GM21737 (cell line): ENCODE results near the gene MEIG1.
"Not testable (repeated sequence)": the region's sequence is repeated elsewhere in the genome, so short reads cannot be mapped to it uniquely, and the experiment has no call there.

ENCODE experiments used
- ATAC-seq: cut with Tn5 transposase; IDR thresholded peaks from one replicate; pipeline ENCODE4 v1.9.1; 2021; ENCODE audit warnings: mild to moderate bottlenecking, moderate library complexity; ENCODE audit not compliant: unreplicated experiment

The MEIG1 gene

DNA sequence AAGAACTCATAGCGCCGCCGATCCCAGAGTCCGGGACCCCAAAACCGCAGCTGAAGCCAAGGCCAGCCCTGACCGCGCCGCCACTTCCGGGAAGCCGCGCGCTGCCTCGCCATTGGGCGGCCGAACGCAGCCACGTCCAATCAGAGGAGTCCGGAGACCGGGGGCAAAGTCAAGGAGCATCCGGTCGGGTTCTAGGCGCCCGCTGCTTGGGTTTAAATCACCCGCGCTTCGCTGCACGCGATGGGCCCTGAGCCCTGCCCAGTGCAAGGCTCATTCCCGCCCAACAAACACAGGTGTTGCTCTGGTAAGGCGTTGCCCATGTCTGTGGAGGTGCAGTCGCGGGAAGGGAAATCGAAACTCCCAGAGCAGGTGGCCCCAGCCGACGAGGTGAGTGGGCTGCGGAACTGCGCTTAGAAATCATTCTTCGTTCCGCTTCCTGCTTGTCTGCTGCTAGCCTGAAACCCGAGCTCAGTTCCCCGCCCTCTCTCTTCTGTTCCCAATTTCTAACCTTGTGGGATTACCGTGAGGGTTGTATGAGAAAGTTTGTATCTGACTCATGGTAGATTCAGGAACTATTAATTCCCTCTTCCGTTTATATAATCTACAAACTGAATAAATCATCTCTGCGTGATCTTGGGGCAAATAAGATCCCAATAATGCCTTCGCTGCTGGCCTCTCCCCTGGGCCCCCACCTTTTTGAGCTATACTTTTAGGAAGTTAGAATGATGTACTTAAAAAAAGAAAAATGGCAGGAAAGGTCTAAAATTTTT is 5.0 kb upstream of the MEIG1 start, which contains the start of gene DCLRE1C:
Gene DCLRE1C (minus strand): TSS at position 96 of the 770 bp plus-strand sequence. CDS start 86 bp downstream, at position 10.
- peak; percentile 72 for ATAC-seq

DNA sequence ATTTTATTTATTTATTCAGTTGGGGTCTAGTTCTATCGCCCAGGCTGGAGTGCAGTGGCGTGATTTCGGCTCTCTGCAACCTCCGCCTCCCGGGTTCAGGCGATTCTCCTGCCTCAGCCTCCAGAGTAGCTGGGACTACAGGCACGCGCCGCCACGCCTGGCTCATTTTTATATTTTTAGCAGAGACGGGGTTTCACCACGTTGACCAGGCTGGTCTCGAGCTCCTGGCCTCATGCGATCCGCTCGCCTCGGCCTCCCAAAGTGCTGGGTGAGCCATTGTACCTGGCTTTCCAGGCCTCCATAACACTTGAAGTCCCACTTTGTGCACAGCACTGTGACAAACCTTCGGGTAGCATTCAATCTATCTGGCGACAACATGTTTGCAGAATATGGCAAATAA is 4.3 kb upstream of the MEIG1 start:
- no peak for ATAC-seq

DNA sequence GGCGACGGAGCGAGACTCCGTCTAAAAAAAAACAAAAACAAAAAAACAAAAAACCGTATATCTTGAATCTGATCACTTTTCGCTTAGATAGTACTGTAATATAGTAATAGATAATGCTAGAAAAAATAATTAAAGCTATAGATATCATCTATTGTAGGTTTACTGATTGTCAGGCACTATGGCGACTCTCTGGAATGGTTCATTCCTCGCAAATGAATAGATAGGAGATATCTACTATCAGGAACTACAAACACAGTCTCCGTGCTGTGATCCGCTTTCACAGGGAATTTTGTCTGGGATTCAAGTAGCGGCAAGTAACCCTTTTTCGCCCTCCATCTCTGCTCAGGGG is 342 bp upstream of the MEIG1 start:
- no peak for ATAC-seq

DNA sequence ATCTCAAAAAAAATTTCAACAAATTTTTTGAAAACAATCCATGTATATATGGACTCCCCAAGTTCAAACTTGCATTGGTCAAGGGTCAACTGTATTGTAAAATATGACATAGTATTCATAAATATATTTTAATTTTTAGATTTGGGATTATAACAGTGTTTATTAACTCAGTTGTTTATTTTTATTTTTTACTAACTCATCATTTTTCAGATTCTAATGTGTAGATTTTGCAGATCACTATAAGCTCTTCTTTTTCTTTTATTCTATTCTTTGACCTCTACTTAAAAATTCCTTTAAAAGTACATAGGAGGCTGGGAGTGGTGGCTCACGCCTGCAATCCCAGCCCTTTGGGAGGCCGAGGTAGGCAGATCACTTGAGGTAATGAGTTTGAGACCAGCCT is 8.7 kb downstream of the MEIG1 start:
- ATAC-seq: no peak

DNA sequence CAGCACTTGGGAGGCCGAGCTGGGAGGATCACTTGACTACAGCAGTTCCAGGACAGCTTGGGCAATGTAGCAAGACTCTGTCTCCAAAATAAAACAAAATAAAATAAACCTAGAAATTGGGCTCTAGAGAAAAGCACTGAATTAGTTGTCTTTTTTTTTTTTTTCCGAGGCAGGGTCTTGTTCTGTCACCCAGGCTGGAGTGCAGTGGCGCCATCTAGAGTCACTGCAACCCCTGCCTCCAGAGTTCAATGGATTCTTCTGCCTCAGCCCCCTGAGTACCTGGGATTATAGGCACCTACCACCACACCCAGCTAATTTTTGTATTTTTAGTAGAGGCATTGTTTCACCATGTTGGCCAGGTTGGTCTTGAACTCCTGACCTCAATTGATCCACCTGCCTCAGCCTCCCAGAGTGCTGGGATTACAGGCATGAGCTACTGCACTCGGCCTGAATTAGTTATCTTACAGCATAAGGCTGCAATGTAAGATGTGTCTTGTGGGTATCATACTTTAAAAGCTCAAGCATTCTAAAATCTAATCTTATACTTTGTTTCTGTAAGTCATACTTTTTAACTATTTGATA is 12.8 kb downstream of the MEIG1 start:
- no peak for ATAC-seq

DNA sequence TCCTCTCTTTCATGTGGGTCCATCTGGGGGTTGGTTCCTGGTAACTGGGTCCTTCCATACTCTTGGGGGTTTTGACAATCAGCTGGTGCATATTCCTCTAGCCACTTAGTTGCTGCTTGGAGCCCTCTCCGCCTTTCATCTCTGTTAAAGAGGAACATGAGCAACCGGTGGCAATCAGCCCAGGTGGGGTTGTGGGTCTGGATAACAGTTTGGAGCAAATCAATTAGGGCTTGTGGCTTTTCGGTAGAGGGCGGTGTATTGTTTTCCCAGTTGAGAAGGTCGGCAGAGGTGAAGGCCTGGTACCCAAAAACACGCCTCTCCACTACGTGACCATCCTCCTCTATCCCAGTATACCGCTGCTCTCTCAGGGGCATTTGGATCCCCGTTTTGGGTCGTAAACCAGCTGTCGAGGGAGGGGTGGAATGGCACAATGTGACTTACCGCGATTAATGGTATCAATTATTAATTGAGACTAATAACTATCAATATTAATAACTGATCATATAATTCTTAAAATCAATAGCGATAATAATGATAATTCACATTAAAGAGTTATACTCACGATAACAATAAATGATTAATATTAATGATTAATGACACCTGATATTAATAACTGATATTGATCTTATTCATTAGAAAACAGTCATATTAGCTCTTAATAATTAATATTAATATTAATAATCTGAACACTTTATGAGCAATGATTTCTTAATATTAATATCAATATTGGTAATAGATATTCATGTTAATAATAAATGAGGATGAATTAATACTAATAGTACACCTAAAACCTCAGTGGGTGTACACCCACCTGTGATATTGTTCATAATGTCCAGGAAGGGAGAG is 15.2 kb downstream of the MEIG1 start:
- ATAC-seq: not testable (repeated sequence)

DNA sequence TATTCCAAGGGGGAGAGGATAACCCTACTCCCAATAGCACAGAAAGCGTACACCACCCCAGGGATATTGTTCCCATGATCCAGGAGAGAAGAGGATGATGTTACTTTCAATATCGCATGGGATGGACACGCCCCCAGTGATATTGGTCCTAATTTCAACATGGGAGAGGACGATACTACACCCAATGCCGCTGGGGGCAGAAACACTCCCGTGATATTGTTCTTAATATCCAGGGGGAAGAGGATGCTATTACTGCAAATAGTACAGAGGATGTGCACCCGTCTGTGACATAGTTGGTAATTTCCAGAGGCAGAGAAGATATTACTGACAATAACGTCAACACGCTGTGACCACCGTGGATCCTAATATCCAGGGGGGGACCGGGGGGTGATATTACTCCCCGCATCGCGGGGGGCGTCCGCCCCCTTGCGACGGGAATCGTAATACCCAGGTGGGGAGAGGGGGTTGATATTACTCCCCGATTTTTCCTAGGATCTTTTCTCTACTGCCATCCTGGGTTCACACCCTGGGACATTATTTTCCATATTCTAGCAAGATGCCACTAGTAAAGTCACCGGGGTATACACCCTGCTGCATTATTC is 16.6 kb downstream of the MEIG1 start:
- ATAC-seq: no peak

DNA sequence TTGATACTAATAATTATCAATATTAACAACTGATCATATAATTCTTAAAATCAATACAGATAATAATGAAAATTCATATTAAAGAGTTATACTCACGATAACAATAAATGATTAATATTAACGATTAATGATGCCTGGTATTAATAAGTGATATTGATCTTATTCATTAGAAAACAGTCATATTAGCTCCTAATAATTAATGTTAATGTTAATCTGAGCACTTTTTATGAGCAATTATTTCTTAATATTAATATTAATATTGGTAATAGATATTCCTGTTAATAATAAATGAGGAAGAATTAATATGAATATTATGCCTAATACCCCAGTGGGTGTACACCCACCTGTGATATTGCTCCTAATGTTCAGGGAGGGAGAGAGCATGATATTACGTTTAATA is 23.6 kb downstream of the MEIG1 start:
- ATAC-seq: no peak

DNA sequence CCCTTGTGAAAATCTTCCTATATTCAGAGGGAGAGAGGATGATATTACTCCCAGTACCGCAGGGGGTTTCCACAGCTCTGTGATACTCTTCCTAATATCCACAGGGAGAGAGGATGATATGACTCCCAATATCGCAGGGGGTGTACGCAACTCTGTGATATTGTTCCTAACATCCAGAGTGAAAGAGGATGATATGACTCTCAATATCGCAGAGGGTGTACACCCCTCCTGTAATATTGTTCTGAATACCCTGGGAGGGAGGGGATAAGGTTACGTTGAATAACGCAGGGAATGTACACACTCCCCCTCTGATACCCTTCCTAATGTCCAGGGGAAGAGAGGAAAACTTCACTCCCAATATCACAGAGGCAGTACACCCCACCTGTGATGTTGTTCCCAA is 30.4 kb downstream of the MEIG1 start:
- not testable (repeated sequence) for ATAC-seq

DNA sequence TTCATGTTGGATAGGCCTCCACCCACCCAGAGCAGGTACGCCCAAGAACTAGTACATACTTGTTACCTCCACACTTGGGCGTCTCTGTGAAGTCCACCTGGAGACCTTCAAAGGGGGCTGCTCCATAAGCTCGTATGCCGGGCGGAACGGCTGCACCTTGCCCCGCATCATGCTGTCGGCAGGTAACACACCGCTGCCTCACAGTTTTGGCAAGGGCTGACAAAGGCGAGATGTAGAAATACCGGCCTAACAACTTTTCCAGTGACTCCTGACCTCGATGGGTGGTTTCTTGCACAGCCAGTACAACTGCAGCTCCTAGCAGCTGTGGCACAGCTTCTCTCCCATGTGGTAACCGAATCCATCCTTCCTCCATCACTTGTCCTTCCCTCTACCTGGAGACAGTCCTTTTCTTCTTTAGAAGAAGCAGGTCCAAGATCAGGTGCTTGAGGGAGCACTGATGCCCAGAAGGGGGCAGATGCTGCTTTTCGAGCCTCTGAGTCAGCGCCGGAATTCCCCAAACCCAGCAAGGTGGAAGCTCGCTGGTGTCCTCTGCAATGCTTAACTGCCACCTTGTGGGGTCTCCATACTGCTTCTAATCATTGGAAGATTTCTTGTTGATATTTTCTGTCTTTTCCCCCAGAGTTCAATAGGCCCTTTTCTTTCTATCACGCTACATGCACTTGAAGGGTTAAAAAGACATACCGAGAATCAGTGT is 32.0 kb downstream of the MEIG1 start:
- ATAC-seq: not testable (repeated sequence)

DNA sequence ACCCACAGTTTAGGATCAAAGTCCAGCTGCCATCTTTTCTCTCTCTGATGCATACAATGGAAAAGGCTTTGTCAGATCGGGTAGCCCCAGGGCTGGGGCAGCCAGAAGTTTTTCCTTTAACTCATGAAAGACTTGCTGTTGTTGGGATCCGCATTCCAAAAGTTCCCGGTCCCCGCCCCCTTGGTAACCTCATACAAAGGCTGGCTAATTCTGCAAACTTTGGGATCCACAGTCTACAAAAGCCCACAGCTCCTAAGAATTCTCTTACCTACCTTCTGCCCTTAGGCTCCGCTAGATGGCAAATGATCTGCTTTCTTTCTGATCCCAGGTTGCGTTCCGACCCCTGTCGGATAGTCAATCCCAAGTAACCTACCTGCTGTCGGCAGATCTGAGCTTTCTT is 33.1 kb downstream of the MEIG1 start:
- not testable (repeated sequence) for ATAC-seq

DNA sequence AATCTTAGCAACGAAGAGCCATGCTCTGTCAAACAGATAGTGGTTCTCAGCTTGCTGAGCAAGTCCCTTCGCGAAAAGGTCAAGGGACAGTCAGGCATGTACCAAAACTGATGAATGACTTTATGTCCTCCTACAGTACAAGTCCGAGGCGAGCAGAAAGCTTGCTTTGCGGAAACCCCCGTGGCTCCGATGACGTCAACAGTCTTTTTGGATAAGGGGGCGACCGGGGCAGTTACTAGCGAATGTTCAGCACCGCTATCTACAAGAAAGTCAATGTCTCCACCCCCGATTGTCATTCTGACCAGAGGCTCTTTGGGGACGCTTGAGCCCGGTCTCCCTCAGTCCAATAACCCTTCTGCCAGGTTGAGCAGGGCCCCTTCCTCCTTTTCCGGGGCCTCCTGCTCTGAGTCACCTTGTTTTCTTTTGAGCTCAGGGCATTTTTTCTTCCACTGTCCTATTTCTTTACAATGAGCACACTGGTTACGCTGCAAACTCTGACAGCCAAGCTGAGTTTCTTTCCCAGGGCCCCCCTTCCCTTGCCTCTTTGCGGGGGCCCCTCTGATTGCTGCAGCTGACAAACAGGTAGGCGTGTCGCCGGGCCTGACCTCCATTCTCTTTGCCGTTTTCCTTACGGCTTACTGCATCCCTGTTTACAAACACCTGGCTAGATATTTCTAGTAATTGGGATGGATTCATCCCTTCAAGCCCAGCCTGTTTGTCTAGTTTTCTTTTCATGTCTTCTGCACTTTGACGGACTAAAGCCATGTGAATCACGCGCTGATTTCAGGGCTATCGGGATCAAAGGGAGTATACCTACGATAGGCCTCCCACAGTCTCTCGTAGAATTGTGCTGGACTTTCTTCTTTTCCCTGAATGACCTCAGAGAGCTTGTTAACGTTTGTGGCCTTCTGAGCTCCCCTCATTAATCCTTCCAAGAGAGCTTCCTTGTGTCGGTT is 34.6 kb downstream of the MEIG1 start:
- not testable (repeated sequence) for ATAC-seq

DNA sequence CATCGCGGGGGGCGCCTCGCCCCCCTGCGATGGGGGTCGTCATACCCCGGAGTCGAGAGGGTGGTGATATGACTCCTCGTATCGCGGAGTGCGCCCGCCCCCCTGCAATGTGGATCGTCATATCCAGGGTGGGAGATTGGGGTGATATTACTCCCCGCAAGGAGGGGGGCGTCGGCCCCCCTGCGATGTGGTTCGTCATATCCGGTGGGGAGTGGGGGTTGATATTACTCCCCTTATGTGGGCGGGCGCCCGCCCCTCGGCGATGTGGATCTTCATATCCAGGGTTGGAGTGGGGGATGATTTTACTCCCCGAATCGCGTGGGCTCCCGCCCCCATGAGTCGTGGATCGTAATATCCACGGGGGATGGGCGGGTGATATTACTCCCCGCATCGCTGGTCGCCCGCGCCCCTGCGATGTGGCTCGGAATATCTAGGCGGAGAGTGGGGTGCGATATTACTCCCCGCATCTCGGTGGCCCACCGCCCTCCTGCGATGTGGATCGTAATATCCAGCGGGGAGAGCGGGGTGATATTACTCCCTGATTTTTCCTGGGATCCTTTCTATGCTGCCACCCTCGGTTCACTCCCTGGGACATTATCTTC is 36.9 kb downstream of the MEIG1 start:
- ATAC-seq: no peak

DNA sequence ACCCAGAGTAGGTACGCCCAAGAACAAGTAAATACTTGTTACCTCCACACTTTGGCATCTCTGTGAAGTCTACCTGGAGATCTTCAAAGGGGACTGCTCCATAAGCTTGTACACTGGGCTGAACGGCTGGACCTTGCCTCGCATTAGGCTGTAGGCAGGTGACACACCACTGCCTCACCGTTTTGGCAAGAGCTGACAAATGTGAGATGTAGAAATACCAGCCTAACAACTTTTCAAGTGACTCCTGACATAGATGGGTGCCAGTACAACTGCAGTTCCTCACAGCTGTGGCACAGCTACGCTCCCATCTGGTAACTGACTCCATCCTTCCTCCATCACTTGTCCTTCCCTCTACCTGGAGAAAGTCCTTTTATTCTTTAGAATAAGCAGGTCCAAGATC is 54.3 kb downstream of the MEIG1 start:
- ATAC-seq: not testable (repeated sequence)

DNA sequence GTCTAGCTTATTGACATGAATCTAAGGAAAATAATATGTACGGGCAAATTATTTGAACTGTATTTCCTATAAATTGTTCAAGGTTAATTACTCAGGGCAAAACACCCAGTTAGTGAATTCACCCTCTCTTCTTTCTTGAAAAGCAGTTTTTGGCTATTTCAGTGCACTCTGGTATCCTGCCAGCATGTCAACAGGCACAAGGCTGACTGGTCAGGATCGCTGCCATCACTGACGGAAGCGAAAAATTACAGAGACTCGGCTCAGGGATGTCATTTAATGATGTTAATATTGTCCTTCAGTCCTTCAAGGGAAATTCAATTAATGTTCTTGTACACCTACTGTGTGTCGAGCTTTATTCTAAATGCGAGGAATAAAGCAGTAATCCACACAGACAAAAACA is 56.3 kb downstream of the MEIG1 start:
- no peak for ATAC-seq

DNA sequence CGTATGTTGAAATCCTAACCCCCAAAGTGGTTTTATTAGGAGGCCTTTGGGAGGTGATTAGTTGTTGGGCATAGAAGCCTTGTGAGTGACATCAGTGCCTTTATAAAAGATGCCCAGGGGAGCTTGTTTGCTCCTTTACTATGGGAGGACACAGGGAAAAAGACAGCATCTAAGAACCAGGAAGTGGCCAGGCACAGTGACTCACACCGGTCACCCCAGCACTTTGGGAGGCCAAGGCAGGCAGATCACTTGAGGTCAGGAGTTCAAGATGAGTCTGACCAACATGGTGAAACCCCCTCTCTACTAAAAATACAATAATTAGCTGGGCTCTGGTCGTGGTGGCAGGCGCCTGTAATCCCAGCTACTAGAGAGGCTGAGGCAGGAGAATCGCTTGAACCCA is 61.8 kb downstream of the MEIG1 start:
- not testable (repeated sequence) for ATAC-seq
